MG63 (cell line): ENCODE data around the gene SORCS2. TPM values are rescaled to one million over a fixed set of nuclear protein-coding genes. Genes with fewer than 3 reads are reported as not detected.

ENCODE experiments used
- DNase-seq: peaks from one replicate; pipeline ENCODE4 v3.0.0-alpha.2; 2020
- H3K27me3 ChIP-seq: fragments of 250-450 bp; sonication (Bioruptor Pico); 2 replicates; pipeline ENCODE4 v1.5.1; 2020; ENCODE audit warnings: mild to moderate bottlenecking, moderate library complexity
- H3K36me3 ChIP-seq: fragments of 250-450 bp; sonication (Bioruptor Pico); 2 replicates; pipeline ENCODE4 v1.5.1; 2020; ENCODE audit warnings: mild to moderate bottlenecking, moderate library complexity
- H3K4me3 ChIP-seq: fragments of 250-450 bp; sonication (Bioruptor Pico); 2 replicates; pipeline ENCODE4 v1.5.1; 2020; ENCODE audit warnings: mild to moderate bottlenecking, moderate library complexity
- H3K9me3 ChIP-seq: fragments of 250-450 bp; sonication (Bioruptor Pico); 2 replicates; pipeline ENCODE4 v1.5.1; 2020; ENCODE audit warnings: mild to moderate bottlenecking, moderate library complexity
- total RNA-seq: library from RNA; depleted of rRNA; stranded (reverse); fragments of >200 nt; shearing (Covaris generic); gene quantifications from 2 replicates; pipeline ENCODE4 v1.2.3, GENCODE V29; 2014; ENCODE audit warnings: low replicate concordance

SORCS2 gene
- total RNA-seq, 1 experiment from 2014 or later: 1.5 TPM

GRCh38 chr4:7387925-7388324, 195.6 kb downstream of the SORCS2 start:
- Histone ChIP-seq H3K27me3 (no peaks in the 10 kb centered on the region), H3K9me3 (no peaks in the 10 kb centered on the region), H3K36me3 (no peaks in the 10 kb centered on the region), H3K4me3 (no peak overlapping the region)
- no peak for DNase-seq

GRCh38 chr4:7388627-7389026, 196.3 kb downstream of the SORCS2 start:
- Histone ChIP-seq H3K9me3 (no peaks in the 10 kb centered on the region), H3K27me3 (no peaks in the 10 kb centered on the region), H3K4me3 (no peak overlapping the region), H3K36me3 (no peaks in the 10 kb centered on the region)
- DNase-seq: no peak

- Histone ChIP-seq H3K9me3 (no peaks in the 10 kb centered on the region), H3K36me3 (no peaks in the 10 kb centered on the region), H3K4me3 (no peak overlapping the region), H3K27me3 (no peaks in the 10 kb centered on the region)
- no peak for DNase-seq
Observed at GRCh38 chr4:7389101-7389701, 196.9 kb downstream of the SORCS2 start.

- Histone ChIP-seq H3K27me3 (no peaks in the 10 kb centered on the region), H3K9me3 (no peaks in the 10 kb centered on the region), H3K4me3 (no peak overlapping the region), H3K36me3 (no peaks in the 10 kb centered on the region)
- no peak for DNase-seq
Observed at GRCh38 chr4:7389719-7390118, 197.4 kb downstream of the SORCS2 start.

GRCh38 chr4:7390336-7390735, 198.0 kb downstream of the SORCS2 start:
- no peaks in the 10 kb centered on the region for H3K9me3 ChIP-seq
- no peak overlapping the region for H3K4me3 ChIP-seq
- H3K36me3 ChIP-seq: no peaks in the 10 kb centered on the region
- DNase-seq: no peak
- H3K27me3 ChIP-seq: no peaks in the 10 kb centered on the region

- Histone ChIP-seq H3K9me3 (no peaks in the 10 kb centered on the region), H3K27me3 (no peaks in the 10 kb centered on the region), H3K36me3 (no peaks in the 10 kb centered on the region), H3K4me3 (no peak overlapping the region)
- DNase-seq: no peak
Observed at GRCh38 chr4:7390906-7391636, 198.7 kb downstream of the SORCS2 start.

GRCh38 chr4:7391637-7392437, 199.5 kb downstream of the SORCS2 start:
- Histone ChIP-seq H3K9me3 (no peaks in the 10 kb centered on the region), H3K4me3 (no peak overlapping the region), H3K36me3 (no peaks in the 10 kb centered on the region), H3K27me3 (no peaks in the 10 kb centered on the region)
- DNase-seq: no peak

- no peak for DNase-seq
- Histone ChIP-seq H3K4me3 (no peak overlapping the region), H3K9me3 (no peaks in the 10 kb centered on the region), H3K27me3 (no peaks in the 10 kb centered on the region), H3K36me3 (no peaks in the 10 kb centered on the region)
Observed at GRCh38 chr4:7392438-7393421, 200.4 kb downstream of the SORCS2 start.

- no peak for DNase-seq
- no peaks in the 10 kb centered on the region for H3K9me3 ChIP-seq
Observed at GRCh38 chr4:7393601-7394575, 201.6 kb downstream of the SORCS2 start.

GRCh38 chr4:7394681-7395451, 202.5 kb downstream of the SORCS2 start:
- no peak for DNase-seq
- no peaks in the 10 kb centered on the region for H3K9me3 ChIP-seq
- no peaks in the 10 kb centered on the region for H3K36me3 ChIP-seq
- no peak overlapping the region for H3K4me3 ChIP-seq
- no peaks in the 10 kb centered on the region for H3K27me3 ChIP-seq

More at GRCh38 chr4:7393601-7394575, 201.6 kb downstream of the SORCS2 start:
- Histone ChIP-seq H3K36me3 (no peaks in the 10 kb centered on the region), H3K27me3 (no peaks in the 10 kb centered on the region), H3K4me3 (no peak overlapping the region)

- DNase-seq: no peak
- H3K27me3 ChIP-seq: no peaks in the 10 kb centered on the region
- no peak overlapping the region for H3K4me3 ChIP-seq
- H3K9me3 ChIP-seq: no peaks in the 10 kb centered on the region
- no peaks in the 10 kb centered on the region for H3K36me3 ChIP-seq
Observed at GRCh38 chr4:7395645-7396044, 203.3 kb downstream of the SORCS2 start.

GRCh38 chr4:7396186-7396910, 204.0 kb downstream of the SORCS2 start:
- no peaks in the 10 kb centered on the region for H3K36me3 ChIP-seq
- no peaks in the 10 kb centered on the region for H3K9me3 ChIP-seq
- H3K4me3 ChIP-seq: no peak overlapping the region
- no peak for DNase-seq
- H3K27me3 ChIP-seq: no peaks in the 10 kb centered on the region

GRCh38 chr4:7397206-7398103, 205.1 kb downstream of the SORCS2 start:
- Histone ChIP-seq H3K4me3 (no peak overlapping the region), H3K27me3 (no peaks in the 10 kb centered on the region), H3K36me3 (no peaks in the 10 kb centered on the region), H3K9me3 (no peaks in the 10 kb centered on the region)
- no peak for DNase-seq

GRCh38 chr4:7398104-7398423, 205.7 kb downstream of the SORCS2 start:
- Histone ChIP-seq H3K36me3 (no peaks in the 10 kb centered on the region), H3K27me3 (no peaks in the 10 kb centered on the region), H3K9me3 (no peaks in the 10 kb centered on the region), H3K4me3 (no peak overlapping the region)
- no peak for DNase-seq
